H9 (cell line): Measurements from ENCODE around the gene CD19. TPM values are rescaled to one million over a fixed set of nuclear protein-coding genes. Genes with fewer than 3 reads are reported as not detected.

Experiments
- DNase-seq: peaks from one replicate; pipeline ENCODE4 v3.0.0-alpha.2; 2017
- H2AFZ ChIP-seq: one replicate; pipeline ENCODE4 v1.6.1; 2013; ENCODE audit warnings: mild to moderate bottlenecking, low read length, control low read depth, moderate library complexity
- H2AK5ac ChIP-seq: 2 replicates; pipeline ENCODE4 v1.6.1; 2013; ENCODE audit warnings: low read length, control low read depth, mixed read lengths; ENCODE audit not compliant: insufficient read length
- H2BK120ac ChIP-seq: one replicate; pipeline ENCODE4 v1.6.1; 2013; ENCODE audit warnings: low read depth, mild to moderate bottlenecking, low read length, control low read depth, inconsistent platforms; ENCODE audit not compliant: poor library complexity, severe bottlenecking
- H2BK12ac ChIP-seq: 2 replicates; pipeline ENCODE4 v1.6.1; 2013; ENCODE audit warnings: low read length, control low read depth, mixed read lengths, low read depth; ENCODE audit not compliant: insufficient read length
- H2BK15ac ChIP-seq: 2 replicates; pipeline ENCODE4 v1.6.1; 2013; ENCODE audit warnings: low read depth, low read length, control low read depth
- H2BK20ac ChIP-seq: one replicate; pipeline ENCODE4 v1.6.1; 2013; ENCODE audit warnings: low read depth, mild to moderate bottlenecking, low read length, control low read depth, inconsistent platforms; ENCODE audit not compliant: poor library complexity, severe bottlenecking
- H2BK5ac ChIP-seq: 2 replicates; pipeline ENCODE4 v1.6.1; 2013; ENCODE audit warnings: low read length, control low read depth, mixed read lengths; ENCODE audit not compliant: insufficient read length
- H3K14ac ChIP-seq: 2 replicates; pipeline ENCODE4 v1.6.1; 2013; ENCODE audit warnings: low read length, control low read depth; ENCODE audit not compliant: insufficient read depth
- H3K18ac ChIP-seq: 2 replicates; pipeline ENCODE4 v1.6.1; 2013; ENCODE audit warnings: low read depth, mild to moderate bottlenecking, mixed read lengths, low read length, control low read depth; ENCODE audit not compliant: insufficient read length
- H3K23ac ChIP-seq: 2 replicates; pipeline ENCODE4 v1.6.1; 2013; ENCODE audit warnings: low read length, control low read depth, mixed read lengths, low read depth; ENCODE audit not compliant: insufficient read length
- H3K23me2 ChIP-seq: 2 replicates; pipeline ENCODE4 v1.6.1; 2013; ENCODE audit warnings: low read depth, mild to moderate bottlenecking, mixed read lengths, low read length, control low read depth; ENCODE audit not compliant: insufficient read length, poor library complexity, severe bottlenecking
- H3K27ac ChIP-seq: 2 replicates; pipeline ENCODE4 v1.5.1; 2013; ENCODE audit warnings: low read length, control low read depth, mixed read lengths, low read depth; ENCODE audit not compliant: insufficient read length
- H3K27me3 ChIP-seq: 2 replicates; pipeline ENCODE4 v1.6.1; 2013; ENCODE audit warnings: low read length, control low read depth, inconsistent platforms; ENCODE audit not compliant: insufficient read depth
- H3K4ac ChIP-seq: 2 replicates; pipeline ENCODE4 v1.6.1; 2013; ENCODE audit warnings: low read depth, mild to moderate bottlenecking, control low read depth, inconsistent platforms, low read length, moderate library complexity
- H3K4me1 ChIP-seq: 2 replicates; pipeline ENCODE4 v1.6.1; 2013; ENCODE audit warnings: low read length, control low read depth, inconsistent platforms; ENCODE audit not compliant: insufficient read depth
- H3K4me2 ChIP-seq: 2 replicates; pipeline ENCODE4 v1.6.1; 2013; ENCODE audit warnings: low read length, control low read depth, mixed read lengths; ENCODE audit not compliant: insufficient read length, insufficient read depth
- H3K56ac ChIP-seq: 2 replicates; pipeline ENCODE4 v1.6.1; 2013; ENCODE audit warnings: low read depth, mild to moderate bottlenecking, mixed read lengths, low read length, control low read depth; ENCODE audit not compliant: insufficient read length
- H3K79me1 ChIP-seq: 2 replicates; pipeline ENCODE4 v1.6.1; 2013; ENCODE audit warnings: low read depth, mild to moderate bottlenecking, moderate library complexity, low read length, control low read depth, inconsistent platforms; ENCODE audit not compliant: insufficient read depth, poor library complexity, severe bottlenecking
- H3K79me2 ChIP-seq: 2 replicates; pipeline ENCODE4 v1.6.1; 2013; ENCODE audit warnings: low read length, control low read depth, inconsistent platforms; ENCODE audit not compliant: insufficient read depth
- H3K9ac ChIP-seq: 2 replicates; pipeline ENCODE4 v1.6.1; 2013; ENCODE audit warnings: low read length, control low read depth, mixed read lengths; ENCODE audit not compliant: insufficient read length; ENCODE audit errors: extremely low read depth
- H3K9me3 ChIP-seq: one replicate; pipeline ENCODE4 v1.6.1; 2013; ENCODE audit warnings: low read depth, low read length, inconsistent platforms; ENCODE audit not compliant: control insufficient read depth
- H3T11ph ChIP-seq: one replicate; pipeline ENCODE4 v1.6.1; 2013; ENCODE audit warnings: mild to moderate bottlenecking, low read length, control low read depth, inconsistent platforms
- H4K20me1 ChIP-seq: one replicate; pipeline ENCODE4 v1.6.1; 2013; ENCODE audit not compliant: control insufficient read depth, insufficient read length, insufficient read depth
- H4K5ac ChIP-seq: 2 replicates; pipeline ENCODE4 v1.6.1; 2013; ENCODE audit warnings: low read depth, mild to moderate bottlenecking, mixed read lengths, low read length, control low read depth; ENCODE audit not compliant: insufficient read length
- H4K8ac ChIP-seq: replicated peaks from 2 replicates; pipeline ENCODE4 v1.6.1; 2013; ENCODE audit warnings: low read length, control low read depth, mixed read lengths, low read depth; ENCODE audit not compliant: insufficient read length
- H4K91ac ChIP-seq: 2 replicates; pipeline ENCODE4 v1.6.1; 2013; ENCODE audit warnings: low read depth, mild to moderate bottlenecking, moderate library complexity, mixed read lengths, low read length, control low read depth; ENCODE audit not compliant: insufficient read length
- H3K27ac Mint-ChIP-seq, 3 experiments: 2 replicates in 2 of 3; 3 replicates in 1 of 3; pipeline ENCODE4 v1.8.0; 2020 to 2021; ENCODE audit warnings: mixed read lengths in 3 of 3, mild to moderate bottlenecking in 1 of 3, moderate library complexity in 1 of 3
- H3K27me3 Mint-ChIP-seq: 2 replicates; pipeline ENCODE4 v1.8.0; 2021; ENCODE audit warnings: low read depth, mild to moderate bottlenecking, moderate library complexity, mixed read lengths
- H3K36me3 Mint-ChIP-seq, 3 experiments: 2 replicates in 2 of 3; 3 replicates in 1 of 3; pipeline ENCODE4 v1.8.0; 2020 to 2021; ENCODE audit warnings: low read depth in 3 of 3, mixed read lengths in 3 of 3; ENCODE audit not compliant: insufficient read depth in 1 of 3
- H3K4me1 Mint-ChIP-seq, 2 experiments: 2 replicates each; pipeline ENCODE4 v1.8.0; 2020; ENCODE audit warnings: mixed read lengths in 2 of 2
- H3K4me3 Mint-ChIP-seq, 2 experiments: 2 replicates in 1 of 2; 3 replicates in 1 of 2; pipeline ENCODE4 v1.8.0; 2020 to 2021; ENCODE audit warnings: mild to moderate bottlenecking in 2 of 2, mixed read lengths in 2 of 2, moderate library complexity in 1 of 2
- H3K9me3 Mint-ChIP-seq, 2 experiments: 2 replicates in 1 of 2; 3 replicates in 1 of 2; pipeline ENCODE4 v1.8.0; 2020; ENCODE audit warnings: mild to moderate bottlenecking in 2 of 2, mixed read lengths in 2 of 2, moderate library complexity in 1 of 2
- WGBS: extraction: QIAGEN DNeasy Blood & Tissue Kit; methylation state at CpG from one replicate; pipeline ENCODE4 v1.1.7; 2013; ENCODE audit warnings: missing lambda C conversion rate, low lambda C conversion rate, mixed read lengths; ENCODE audit not compliant: insufficient read length; ENCODE audit errors: extremely low coverage; 5-methylcytosine and 5-hydroxymethylcytosine counted together
- total RNA-seq: library from RNA; stranded (reverse); gene quantifications from 2 replicates; pipeline ENCODE4 v1.2.1, GENCODE V29; 2021
- TF ChIP-seq, protein P1 (sequence below): fragments of 200-600 bp; sonication (generic); conservative IDR thresholded peaks from 3 replicates; pipeline ENCODE4 v1.8.0; 2021; ENCODE audit warnings: antibody characterized with exemption, mild to moderate bottlenecking

Gene CD19
- total RNA-seq, 1 experiment from 2014 or later, result 0.50 TPM

DNA sequence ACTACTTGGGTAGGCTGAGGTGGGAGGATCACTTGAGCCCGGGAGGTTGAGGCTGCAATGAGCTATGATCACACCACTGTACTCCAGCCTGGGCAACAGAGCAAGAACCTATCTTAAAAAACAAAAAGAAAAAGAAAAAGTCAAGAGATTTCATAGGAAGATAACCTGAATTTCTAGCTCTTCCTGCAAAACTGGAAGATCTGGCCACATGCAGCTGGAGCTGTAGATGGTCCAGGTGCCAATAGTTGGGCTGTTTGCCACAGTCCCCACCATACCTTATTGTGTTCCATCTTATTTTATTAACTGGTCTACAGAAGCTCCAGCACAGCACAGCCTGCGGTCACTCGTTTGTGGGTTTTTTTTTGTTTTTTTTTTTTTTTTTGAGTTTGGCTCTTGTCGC, 38.5 kb upstream of the CD19 start:
- H3K79me1 ChIP-seq, result no peaks in the 10 kb centered on the region
- H4K5ac ChIP-seq, result no peak overlapping the region
- H2BK120ac ChIP-seq, result no peak overlapping the region
- no peaks in the 10 kb centered on the region for H3K79me2 ChIP-seq
- H4K8ac ChIP-seq, result no peak overlapping the region
- no peak overlapping the region for H2BK20ac ChIP-seq
- Mint-ChIP-seq H3K36me3 (peaks cover 0 to 2% (median 0%) of the 10 kb centered on the region in 3 experiments; a peak in 1 of 7 replicates), H3K9me3 (no peaks in the 10 kb centered on the region), H3K27ac (no peak overlapping the region), H3K27me3 (no peaks in the 10 kb centered on the region), H3K4me3 (no peak overlapping the region), H3K4me1 (no peaks in the 10 kb centered on the region)
- DNase-seq, result no peak
- H3K9me3 ChIP-seq, result no peaks in the 10 kb centered on the region
- no peak overlapping the region for H3K14ac ChIP-seq
- H4K20me1 ChIP-seq, result no peaks in the 10 kb centered on the region
- no peak overlapping the region for H3K4ac ChIP-seq
- no peak overlapping the region for H2BK15ac ChIP-seq
- no peaks in the 10 kb centered on the region for H3K23me2 ChIP-seq
- H3K27me3 ChIP-seq, result no peaks in the 10 kb centered on the region
- no peak overlapping the region for H2BK12ac ChIP-seq
- no peak overlapping the region for H3K4me2 ChIP-seq
- H3K4me1 ChIP-seq, result no peaks in the 10 kb centered on the region
- no peak overlapping the region for H3K18ac ChIP-seq
- H2AFZ ChIP-seq, result no peak overlapping the region
- H3K27ac ChIP-seq, result no peak overlapping the region
- no peak overlapping the region for H3K23ac ChIP-seq
- H2BK5ac ChIP-seq, result no peak overlapping the region
- no peak overlapping the region for H3T11ph ChIP-seq
- H4K91ac ChIP-seq, result no peak overlapping the region
- TF ChIP-seq, protein P1, sequence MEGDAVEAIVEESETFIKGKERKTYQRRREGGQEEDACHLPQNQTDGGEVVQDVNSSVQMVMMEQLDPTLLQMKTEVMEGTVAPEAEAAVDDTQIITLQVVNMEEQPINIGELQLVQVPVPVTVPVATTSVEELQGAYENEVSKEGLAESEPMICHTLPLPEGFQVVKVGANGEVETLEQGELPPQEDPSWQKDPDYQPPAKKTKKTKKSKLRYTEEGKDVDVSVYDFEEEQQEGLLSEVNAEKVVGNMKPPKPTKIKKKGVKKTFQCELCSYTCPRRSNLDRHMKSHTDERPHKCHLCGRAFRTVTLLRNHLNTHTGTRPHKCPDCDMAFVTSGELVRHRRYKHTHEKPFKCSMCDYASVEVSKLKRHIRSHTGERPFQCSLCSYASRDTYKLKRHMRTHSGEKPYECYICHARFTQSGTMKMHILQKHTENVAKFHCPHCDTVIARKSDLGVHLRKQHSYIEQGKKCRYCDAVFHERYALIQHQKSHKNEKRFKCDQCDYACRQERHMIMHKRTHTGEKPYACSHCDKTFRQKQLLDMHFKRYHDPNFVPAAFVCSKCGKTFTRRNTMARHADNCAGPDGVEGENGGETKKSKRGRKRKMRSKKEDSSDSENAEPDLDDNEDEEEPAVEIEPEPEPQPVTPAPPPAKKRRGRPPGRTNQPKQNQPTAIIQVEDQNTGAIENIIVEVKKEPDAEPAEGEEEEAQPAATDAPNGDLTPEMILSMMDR, result no peak
- no CpG with 5 or more reads among the region's 4 CpGs for WGBS
- H2AK5ac ChIP-seq, result no peak overlapping the region
- H3K9ac ChIP-seq, result no peak overlapping the region
- H3K56ac ChIP-seq, result no peak overlapping the region
